ENCODE data around the gene KREMEN1. TPM values are rescaled to one million over a fixed set of nuclear protein-coding genes. Genes with fewer than 3 reads are reported as not detected.

Gene KREMEN1
- total and polyA plus RNA-seq, 2 donors (not counting 1 experiment from before 2014, with no cell fraction given): 0.01 TPM; not detected in 1

GRCh38 chr22:29026579-29026978 is 46.3 kb upstream of the KREMEN1 start:
- no peak overlapping the region for H3K9ac ChIP-seq (ENCODE audit: low read length)
- 83% methylated on average over 1 of the region's 3 CpGs for WGBS (ENCODE audit: insufficient coverage)
- H4K20me1 ChIP-seq (ENCODE audit: control insufficient read depth, insufficient read depth, low read length, poor library complexity, severe bottlenecking): no peaks in the 10 kb centered on the region
- H3K4me3 ChIP-seq (ENCODE audit: control extremely low read depth in 1 of 5, extremely low read depth in 1 of 5, insufficient read depth in 1 of 5, low read depth in 2 of 5, low read length in 4 of 5): no peak overlapping the region
- H3K27me3 Mint-ChIP-seq: peaks cover 54% of the 10 kb centered on the region
- ATAC-seq (ENCODE audit: low read depth): no peak
- no peak overlapping the region for H3K27ac ChIP-seq (ENCODE audit: low read length in 2 of 2)
- no peaks in the 10 kb centered on the region for H3K36me3 ChIP-seq (replicated peaks in 1 of 2; ENCODE audit: control extremely low read depth in 1 of 2, control insufficient read depth in 1 of 2, extremely low read depth in 1 of 2, insufficient read depth in 2 of 2, low read length in 1 of 2)
- no peak overlapping the region for H2AFZ ChIP-seq (ENCODE audit: insufficient read depth, low read depth, low read length, poor library complexity, severe bottlenecking)
- peaks cover 8 to 17% of the 10 kb centered on the region in 2 donors for H3K4me1 ChIP-seq (ENCODE audit: control insufficient read depth in 2 of 2, insufficient read depth in 2 of 2, low read length in 2 of 2)
- no peak overlapping the region for H3K27ac Mint-ChIP-seq
- H3K9me3 Mint-ChIP-seq (ENCODE audit: insufficient read depth): no peaks in the 10 kb centered on the region
- H3K79me2 ChIP-seq (ENCODE audit: control insufficient read depth, insufficient read depth, low read length): no peaks in the 10 kb centered on the region
- H3K4me2 ChIP-seq (replicated peaks; ENCODE audit: low read depth, low read length, poor library complexity, severe bottlenecking): no peak overlapping the region
- peaks cover 8% of the 10 kb centered on the region for H3K4me1 Mint-ChIP-seq
- no peak for DNase-seq
- intact Hi-C loops (cut with micrococcal nuclease): no loop called here
- TF ChIP-seq EZH2 (IDR thresholded peaks at IDR 0.05; ENCODE audit: borderline replicate concordance, insufficient read depth, low read depth, low read length, poor library complexity, severe bottlenecking): no peak
- TF ChIP-seq, protein P1, sequence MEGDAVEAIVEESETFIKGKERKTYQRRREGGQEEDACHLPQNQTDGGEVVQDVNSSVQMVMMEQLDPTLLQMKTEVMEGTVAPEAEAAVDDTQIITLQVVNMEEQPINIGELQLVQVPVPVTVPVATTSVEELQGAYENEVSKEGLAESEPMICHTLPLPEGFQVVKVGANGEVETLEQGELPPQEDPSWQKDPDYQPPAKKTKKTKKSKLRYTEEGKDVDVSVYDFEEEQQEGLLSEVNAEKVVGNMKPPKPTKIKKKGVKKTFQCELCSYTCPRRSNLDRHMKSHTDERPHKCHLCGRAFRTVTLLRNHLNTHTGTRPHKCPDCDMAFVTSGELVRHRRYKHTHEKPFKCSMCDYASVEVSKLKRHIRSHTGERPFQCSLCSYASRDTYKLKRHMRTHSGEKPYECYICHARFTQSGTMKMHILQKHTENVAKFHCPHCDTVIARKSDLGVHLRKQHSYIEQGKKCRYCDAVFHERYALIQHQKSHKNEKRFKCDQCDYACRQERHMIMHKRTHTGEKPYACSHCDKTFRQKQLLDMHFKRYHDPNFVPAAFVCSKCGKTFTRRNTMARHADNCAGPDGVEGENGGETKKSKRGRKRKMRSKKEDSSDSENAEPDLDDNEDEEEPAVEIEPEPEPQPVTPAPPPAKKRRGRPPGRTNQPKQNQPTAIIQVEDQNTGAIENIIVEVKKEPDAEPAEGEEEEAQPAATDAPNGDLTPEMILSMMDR (IDR thresholded peaks at IDR 0.05): no peak
- ChIA-PET POLR2A (no interaction called here), CTCF (interaction anchor here (3.6 kb wide), 1 partner anchor 14 kb away, joined by 19 read pairs; no protein-coding TSS in a partner anchor)
- no peak overlapping the region for H3K4me3 Mint-ChIP-seq
- peaks cover 0 to 41% (median 21%) of the 10 kb centered on the region in 4 experiments for H3K27me3 ChIP-seq (replicated peaks in 1 of 4; ENCODE audit: control extremely low read depth in 1 of 4, control insufficient read depth in 3 of 4, insufficient read depth in 4 of 4, low read length in 3 of 4)
- peaks cover 0 to 4% (median 0%) of the 10 kb centered on the region in 3 donors for H3K9me3 ChIP-seq (ENCODE audit: control extremely low read depth in 1 of 3, control insufficient read depth in 2 of 3, insufficient read depth in 1 of 3, low read length in 2 of 3)

DNA sequence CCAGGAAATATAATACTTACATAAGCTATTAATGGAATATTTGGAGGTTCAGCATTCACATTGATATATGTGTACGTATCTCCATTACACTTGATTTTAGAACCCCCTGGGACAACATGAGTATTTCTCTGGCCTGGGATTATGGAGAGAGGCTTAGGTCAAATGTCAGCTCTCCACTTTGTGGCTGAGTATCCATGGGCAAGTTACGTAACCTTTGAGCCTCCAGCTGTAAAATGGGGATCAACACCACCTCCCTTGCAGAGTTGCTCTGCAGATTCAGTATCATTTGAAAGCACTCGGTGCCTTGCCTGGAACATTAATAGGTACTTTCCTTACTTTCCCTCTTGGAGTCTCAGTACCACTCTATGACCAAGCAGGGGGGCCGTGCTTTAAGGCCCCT is 44.4 kb upstream of the KREMEN1 start:
- intact Hi-C loops (cut with micrococcal nuclease): no loop called here
- Histone ChIP-seq H3K9me3 (ENCODE audit: control extremely low read depth in 1 of 3, control insufficient read depth in 2 of 3, insufficient read depth in 1 of 3, low read length in 2 of 3) (peaks cover 0 to 7% (median 0%) of the 10 kb centered on the region in 3 donors), H3K79me2 (ENCODE audit: control insufficient read depth, insufficient read depth, low read length) (no peaks in the 10 kb centered on the region), H3K36me3 (replicated peaks in 1 of 2; ENCODE audit: control extremely low read depth in 1 of 2, control insufficient read depth in 1 of 2, extremely low read depth in 1 of 2, insufficient read depth in 2 of 2, low read length in 1 of 2) (no peaks in the 10 kb centered on the region), H3K27me3 (replicated peaks in 1 of 4; ENCODE audit: control extremely low read depth in 1 of 4, control insufficient read depth in 3 of 4, insufficient read depth in 4 of 4, low read length in 3 of 4) (peaks cover 0 to 46% (median 24%) of the 10 kb centered on the region in 4 experiments), H3K9ac (ENCODE audit: low read length) (no peak overlapping the region), H4K20me1 (ENCODE audit: control insufficient read depth, insufficient read depth, low read length, poor library complexity, severe bottlenecking) (no peaks in the 10 kb centered on the region), H3K4me2 (replicated peaks; ENCODE audit: low read depth, low read length, poor library complexity, severe bottlenecking) (no peak overlapping the region), H3K27ac (ENCODE audit: low read length in 2 of 2) (no peak overlapping the region), H3K4me1 (ENCODE audit: control insufficient read depth in 2 of 2, insufficient read depth in 2 of 2, low read length in 2 of 2) (peaks cover 8 to 17% of the 10 kb centered on the region in 2 donors), H3K4me3 (ENCODE audit: control extremely low read depth in 1 of 5, extremely low read depth in 1 of 5, insufficient read depth in 1 of 5, low read depth in 2 of 5, low read length in 4 of 5) (no peak overlapping the region), H2AFZ (ENCODE audit: insufficient read depth, low read depth, low read length, poor library complexity, severe bottlenecking) (no peak overlapping the region)
- 90% methylated on average over 3 of the region's 4 CpGs for WGBS (ENCODE audit: insufficient coverage)
- Mint-ChIP-seq H3K27me3 (peaks cover 60% of the 10 kb centered on the region), H3K4me3 (no peak overlapping the region), H3K27ac (no peak overlapping the region), H3K4me1 (peaks cover 8% of the 10 kb centered on the region), H3K9me3 (ENCODE audit: insufficient read depth) (no peaks in the 10 kb centered on the region)
- DNase-seq (no peak), ATAC-seq (ENCODE audit: low read depth) (no peak)
- ChIA-PET POLR2A (no interaction called here), CTCF (interaction anchor here (1.4 to 3.6 kb wide), 2 partner anchors 12 to 173 kb away, joined by 5 to 19 read pairs; no protein-coding TSS in a partner anchor)
- TF ChIP-seq, protein P1 (IDR thresholded peaks at IDR 0.05): no peak
- no peak for TF ChIP-seq EZH2 (IDR thresholded peaks at IDR 0.05; ENCODE audit: borderline replicate concordance, insufficient read depth, low read depth, low read length, poor library complexity, severe bottlenecking)
